Tibial artery (tissue), 4 donors: ENCODE results near the gene TRAF2.

ENCODE experiments used
- DNase-seq, 2 donors: peaks; one replicate each; pipeline ENCODE4 v3.0.0-alpha.2; 2019
- H3K27ac ChIP-seq, 2 donors: fragments of 200-600 bp; sonication (generic) in 1 of 2; 1 replicate in 1 of 2; 2 replicates in 1 of 2; pipeline ENCODE4 v1.5.1; 2018 to 2019; ENCODE audit warnings: mild to moderate bottlenecking in 1 of 2
- H3K27me3 ChIP-seq, 2 donors: fragments of 200-600 bp; sonication (generic) in 1 of 2; one replicate each; pipeline versions ENCODE4 v1.5.1 to v1.6.0; 2016 to 2019
- H3K36me3 ChIP-seq, 3 donors: fragments of 200-600 bp; sonication (generic) in 2 of 3; one replicate each; pipeline ENCODE4 v1.5.1; 2016 to 2019; ENCODE audit warnings: mild to moderate bottlenecking in 2 of 3
- H3K4me1 ChIP-seq, 4 donors: fragments of 200-600 bp; sonication (generic) in 2 of 4; 1 replicate in 3 of 4; 2 replicates in 1 of 4; pipeline ENCODE4 v1.5.1; 2016 to 2019
- H3K4me3 ChIP-seq, 2 donors: fragments of 200-600 bp; sonication (generic) in 1 of 2; 1 replicate in 1 of 2; 2 replicates in 1 of 2; pipeline ENCODE4 v1.5.1; 2018 to 2019; ENCODE audit warnings: mild to moderate bottlenecking in 2 of 2
- H3K9me3 ChIP-seq, 3 donors: fragments of 200-600 bp; sonication (generic) in 1 of 3; one replicate each; pipeline ENCODE4 v1.5.1; 2016 to 2019
- intact Hi-C: fragments of 100-400 bp; cut with DNase I; formaldehyde crosslinking; loops from one replicate; pipeline ENCODE4 v1.15.0; 2023; ENCODE audit warnings: low total_unique reads
- TF ChIP-seq, protein P1 (sequence below), 2 experiments: fragments of 200-600 bp in 1 of 2; fragments of 450-650 bp in 1 of 2; IDR thresholded peaks; one replicate each; pipeline ENCODE4 v1.5.1; 2017 to 2019; ENCODE audit warnings: antibody characterized with exemption in 2 of 2, mild to moderate bottlenecking in 1 of 2, moderate library complexity in 1 of 2

Gene TRAF2

DNA sequence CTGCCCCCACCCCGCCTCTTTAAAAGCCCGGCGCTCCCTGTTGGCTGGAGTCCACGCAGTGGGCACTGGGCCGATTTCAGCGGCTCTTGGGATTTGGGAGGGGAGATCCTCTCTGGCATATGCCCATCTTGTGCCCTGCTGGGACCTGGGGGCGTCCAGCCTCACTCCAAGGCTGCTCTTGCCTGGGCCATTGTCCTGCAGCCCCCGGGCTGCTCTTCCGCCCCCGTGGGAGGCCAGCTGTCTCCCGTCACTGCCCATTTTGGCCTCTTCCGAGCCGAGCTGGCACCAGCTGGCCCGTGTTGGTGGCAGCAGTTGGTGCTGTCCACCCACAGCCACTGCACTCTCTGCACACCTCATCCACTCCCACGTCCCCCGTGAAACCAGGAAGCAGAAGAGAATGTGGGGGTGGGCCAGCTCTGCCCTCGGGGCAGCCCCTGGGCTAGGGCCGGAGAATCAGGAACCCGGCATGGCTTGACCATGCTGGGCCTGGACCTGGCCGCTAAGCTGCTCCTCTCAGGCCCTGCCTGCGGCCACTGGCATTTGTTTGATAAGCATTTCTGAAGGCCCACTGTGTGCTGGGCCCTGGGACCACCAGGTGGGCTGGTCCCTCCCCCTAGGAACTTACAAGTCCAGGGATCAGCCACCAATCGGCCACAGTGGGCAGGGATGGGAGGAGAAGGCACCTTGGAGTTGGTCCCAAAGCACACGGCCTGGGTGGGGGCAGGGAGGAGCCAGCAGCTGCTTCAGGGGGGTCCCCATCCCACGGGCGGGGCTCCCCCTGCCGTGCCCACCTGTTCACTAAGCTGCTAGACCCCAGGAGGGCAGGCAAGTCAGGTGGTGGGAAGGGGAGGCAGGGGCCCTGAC, 60.9 kb downstream of the TRAF2 start:
- TF ChIP-seq, protein P1, sequence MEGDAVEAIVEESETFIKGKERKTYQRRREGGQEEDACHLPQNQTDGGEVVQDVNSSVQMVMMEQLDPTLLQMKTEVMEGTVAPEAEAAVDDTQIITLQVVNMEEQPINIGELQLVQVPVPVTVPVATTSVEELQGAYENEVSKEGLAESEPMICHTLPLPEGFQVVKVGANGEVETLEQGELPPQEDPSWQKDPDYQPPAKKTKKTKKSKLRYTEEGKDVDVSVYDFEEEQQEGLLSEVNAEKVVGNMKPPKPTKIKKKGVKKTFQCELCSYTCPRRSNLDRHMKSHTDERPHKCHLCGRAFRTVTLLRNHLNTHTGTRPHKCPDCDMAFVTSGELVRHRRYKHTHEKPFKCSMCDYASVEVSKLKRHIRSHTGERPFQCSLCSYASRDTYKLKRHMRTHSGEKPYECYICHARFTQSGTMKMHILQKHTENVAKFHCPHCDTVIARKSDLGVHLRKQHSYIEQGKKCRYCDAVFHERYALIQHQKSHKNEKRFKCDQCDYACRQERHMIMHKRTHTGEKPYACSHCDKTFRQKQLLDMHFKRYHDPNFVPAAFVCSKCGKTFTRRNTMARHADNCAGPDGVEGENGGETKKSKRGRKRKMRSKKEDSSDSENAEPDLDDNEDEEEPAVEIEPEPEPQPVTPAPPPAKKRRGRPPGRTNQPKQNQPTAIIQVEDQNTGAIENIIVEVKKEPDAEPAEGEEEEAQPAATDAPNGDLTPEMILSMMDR (IDR thresholded peaks at IDR 0.05), result no peak
- no peaks in the 10 kb centered on the region for H3K9me3 ChIP-seq
- H3K4me3 ChIP-seq, result no peak overlapping the region
- peaks cover 10 to 16% (median 10%) of the 10 kb centered on the region in 3 donors for H3K36me3 ChIP-seq
- H3K4me1 ChIP-seq, result peaks cover 0 to 55% (median 44%) of the 10 kb centered on the region in 4 donors
- DNase-seq, result no peak
- intact Hi-C loops, result no loop called here
- no peaks in the 10 kb centered on the region for H3K27me3 ChIP-seq
- H3K27ac ChIP-seq, result peak overlapping the region in 1 of 2 donors; percentile 22

- intact Hi-C loops, result no loop called here
- no peak overlapping the region for H3K27ac ChIP-seq
- H3K36me3 ChIP-seq, result peaks cover 2 to 8% (median 3%) of the 10 kb centered on the region in 3 donors
- DNase-seq, result no peak
- TF ChIP-seq, protein P1 (IDR thresholded peaks at IDR 0.05), result peak; percentile 30 to 32
- H3K9me3 ChIP-seq, result no peaks in the 10 kb centered on the region
- H3K4me3 ChIP-seq, result no peak overlapping the region
- peaks cover 0 to 47% (median 36%) of the 10 kb centered on the region in 4 donors for H3K4me1 ChIP-seq
- no peaks in the 10 kb centered on the region for H3K27me3 ChIP-seq
Measured at GRCh38 chr9:136947955-136948510, 61.7 kb downstream of the TRAF2 start.

- Histone ChIP-seq H3K9me3 (no peaks in the 10 kb centered on the region), H3K27me3 (no peaks in the 10 kb centered on the region), H3K4me1 (peaks cover 0 to 39% (median 29%) of the 10 kb centered on the region in 4 donors), H3K27ac (peak overlapping the region; percentile 86 to 89), H3K36me3 (no peaks in the 10 kb centered on the region), H3K4me3 (peak overlapping the region; percentile 61 to 93)
- intact Hi-C loops, result no loop called here
- no peak for DNase-seq
- TF ChIP-seq, protein P1 (IDR thresholded peaks at IDR 0.05), result no peak
Measured at GRCh38 chr9:136949239-136949816, 63.0 kb downstream of the TRAF2 start.

DNA sequence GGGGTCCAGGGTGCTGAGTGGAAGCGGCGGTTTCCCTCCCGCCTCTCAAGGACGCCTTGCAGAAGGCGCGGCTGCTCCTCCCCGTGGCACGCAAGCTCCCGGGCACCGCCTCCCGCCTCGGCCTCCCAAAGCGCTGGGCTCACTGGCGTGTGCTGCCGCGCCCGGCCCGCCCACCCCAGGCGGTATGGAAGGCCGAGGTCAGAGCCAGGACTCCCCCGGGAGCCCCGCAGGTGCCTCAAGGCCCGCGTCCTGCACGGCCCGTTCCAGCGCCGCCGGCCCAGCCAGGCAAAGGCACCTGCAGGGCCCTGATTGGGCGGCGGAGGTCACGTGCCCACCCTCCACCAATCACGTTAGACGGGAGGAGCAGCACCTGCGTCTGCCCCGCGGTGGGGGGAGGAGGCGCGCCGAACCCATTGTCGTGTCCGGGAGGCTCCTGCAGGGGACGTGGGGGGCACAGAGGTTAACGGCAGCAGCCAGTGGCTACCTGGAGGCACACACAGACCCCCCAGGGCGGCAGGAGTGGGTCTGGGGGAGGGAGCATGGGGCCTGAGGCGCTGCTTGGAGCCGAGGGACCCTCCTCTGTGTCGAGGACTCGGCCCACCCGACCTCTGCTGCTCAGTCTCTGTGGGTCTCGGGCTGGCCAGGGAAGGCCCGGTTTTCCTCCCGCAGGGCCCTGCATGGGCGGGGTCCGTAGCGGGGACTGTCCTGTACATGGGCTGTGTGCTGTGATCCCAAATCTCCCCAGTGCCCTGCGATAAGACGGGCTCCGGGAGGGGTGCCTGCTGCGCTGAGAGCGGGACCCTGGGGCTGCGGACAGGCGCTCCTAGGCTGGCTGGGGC, 63.7 kb downstream of the TRAF2 start:
- peaks cover 0 to 35% (median 26%) of the 10 kb centered on the region in 4 donors for H3K4me1 ChIP-seq

More for the DNA sequence above, 63.7 kb downstream of the TRAF2 start:
- intact Hi-C loops, result loop anchor here (5.0 kb wide), 2 partner anchors 37 to 77 kb away; partner anchors contain the start of gene ABCA2
- Histone ChIP-seq H3K4me3 (peak overlapping the region; percentile 61 to 93), H3K27ac (peak overlapping the region; percentile 86 to 89), H3K9me3 (no peaks in the 10 kb centered on the region), H3K36me3 (no peaks in the 10 kb centered on the region), H3K27me3 (no peaks in the 10 kb centered on the region)
- DNase-seq, result peak; percentile 89 to 97
- TF ChIP-seq, protein P1 (IDR thresholded peaks at IDR 0.05), result peak; percentile 11 to 30
